GM20431 (cell line): Measurements from ENCODE around the gene FAIM.
"Not testable (repeated sequence)": the region's sequence is repeated elsewhere in the genome, so short reads cannot be mapped to it uniquely, and the experiment has no call there.

Experiments
- in situ Hi-C: fragments of 300-500 bp; cut with MseI, MboI; formaldehyde crosslinking; loops from one replicate; pipeline ENCODE4 v1.15.0; 2020; ENCODE audit warnings: low sequenced_read_pairs; ENCODE audit not compliant: unreplicated experiment

FAIM gene

DNA sequence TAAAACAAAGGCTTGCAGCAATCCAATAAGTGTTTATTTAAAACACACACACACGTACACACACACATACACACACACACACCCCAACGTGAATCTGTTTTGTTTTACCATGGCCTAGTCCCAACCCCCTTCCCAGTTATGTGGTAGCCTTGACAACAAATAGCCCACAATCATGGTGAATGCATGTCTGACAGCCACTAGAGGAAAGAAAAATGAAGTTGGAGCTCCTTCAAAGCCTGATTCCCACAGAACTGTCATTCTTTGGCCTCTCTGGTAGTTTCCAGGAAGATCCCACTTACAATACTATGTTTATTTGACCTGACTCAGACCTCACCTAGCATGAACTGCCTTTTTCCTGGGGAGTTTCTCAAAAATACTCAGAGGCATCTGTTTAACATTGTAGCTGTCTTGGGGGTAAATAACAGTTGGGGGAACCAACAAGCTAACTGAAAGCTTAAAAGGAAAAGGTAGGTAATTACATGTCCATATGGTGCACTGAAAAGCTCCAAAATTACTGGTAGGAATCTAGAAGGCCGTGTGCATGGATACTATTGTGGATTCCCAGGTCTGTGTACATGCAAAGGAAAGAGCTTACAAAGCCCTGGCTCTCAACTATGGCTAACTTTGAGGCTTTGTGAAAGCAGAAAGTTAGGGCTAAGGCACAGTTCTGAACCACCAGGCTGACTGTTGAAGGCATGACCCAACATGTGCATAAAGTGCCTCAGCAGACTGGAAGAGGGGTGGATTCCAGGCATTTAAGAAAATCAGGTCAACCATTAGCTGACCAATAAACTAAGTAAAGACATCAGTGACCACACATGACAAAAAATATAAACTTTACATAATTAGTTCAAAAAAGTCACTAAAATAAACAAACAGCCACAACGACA lies 65.3 kb downstream of the FAIM start:
- in situ Hi-C loops: no loop called here

DNA sequence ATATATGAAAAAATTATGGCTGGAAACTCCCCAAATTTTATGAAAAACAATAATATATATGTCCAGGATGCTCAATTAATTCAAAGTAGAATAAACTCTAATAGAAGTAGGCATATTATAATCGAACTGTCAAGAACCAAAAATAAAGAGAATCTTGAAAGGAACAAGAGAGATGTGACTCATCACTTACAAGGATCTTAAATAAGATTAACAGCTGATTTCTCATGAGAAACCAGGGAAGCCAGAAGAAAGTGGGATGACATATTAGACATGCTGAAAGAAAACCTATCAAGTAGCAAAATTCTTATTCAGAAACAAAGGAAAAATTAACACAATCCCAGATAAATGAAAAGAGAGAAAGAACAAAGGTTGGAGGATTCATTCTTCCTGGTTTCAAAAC lies 66.8 kb downstream of the FAIM start:
- in situ Hi-C loops: no loop called here

DNA sequence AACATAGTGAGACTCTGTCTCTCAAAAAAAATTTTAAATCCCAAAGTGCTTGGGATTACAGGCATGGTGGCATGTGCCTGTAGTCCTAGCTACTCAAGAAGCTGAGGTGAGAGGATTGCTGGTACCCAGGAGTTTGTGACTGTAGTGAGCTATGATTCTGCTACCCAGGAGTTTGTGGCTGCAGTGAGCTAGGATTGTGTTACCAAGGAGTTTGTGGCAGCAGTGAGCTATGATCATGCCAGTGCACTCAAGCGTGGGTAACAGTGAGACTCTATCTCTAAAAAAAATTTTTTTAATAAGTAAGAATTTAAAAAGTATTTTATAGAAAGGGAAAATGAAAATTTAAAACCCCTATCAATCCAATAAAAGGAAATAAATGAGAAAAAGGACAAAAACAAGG lies 69.5 kb downstream of the FAIM start:
- in situ Hi-C loops: no loop called here

DNA sequence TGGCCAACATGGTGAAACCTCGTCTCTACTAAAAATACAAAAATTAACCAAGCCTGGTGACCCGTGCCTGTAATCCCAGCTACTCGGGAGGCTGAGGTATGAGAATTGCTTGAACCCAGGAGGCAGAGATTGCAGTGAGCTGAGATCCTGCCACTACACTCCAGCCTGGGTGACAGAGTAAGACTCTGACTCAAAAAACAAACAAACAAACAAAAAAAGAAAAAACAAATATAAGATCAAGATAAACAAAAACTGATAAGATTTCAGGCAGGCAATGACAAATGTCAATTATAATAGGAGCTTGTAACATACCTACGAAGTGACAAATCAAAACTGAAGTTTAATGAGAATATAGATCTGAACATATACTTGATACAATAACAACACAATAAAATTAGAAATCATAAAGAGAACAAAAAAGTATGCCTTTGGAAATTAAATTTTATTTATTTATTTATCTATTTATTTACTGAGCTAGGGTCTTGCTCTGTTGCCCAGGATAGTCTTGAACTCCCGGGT lies 70.4 kb downstream of the FAIM start:
- in situ Hi-C loops: no loop called here

DNA sequence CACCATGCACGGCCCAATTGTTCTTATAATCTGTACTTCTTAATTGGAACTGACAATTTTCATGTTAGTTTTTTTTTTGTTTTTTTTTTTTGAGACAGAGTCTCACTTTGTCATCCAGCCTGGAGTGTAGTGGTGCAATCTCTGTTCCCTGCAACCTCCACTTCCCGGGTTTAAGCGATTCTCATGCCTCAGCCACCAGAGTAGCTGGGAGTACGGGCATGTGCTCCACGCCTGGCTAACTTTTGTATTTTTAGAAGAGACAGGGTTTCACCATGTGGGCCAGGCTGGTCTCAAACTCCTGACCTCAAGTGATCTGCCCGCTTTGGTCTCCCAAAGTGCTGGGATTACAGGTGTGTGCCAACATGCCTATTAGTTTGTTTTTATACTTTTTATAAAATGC lies 72.4 kb downstream of the FAIM start:
- in situ Hi-C loops: not testable (repeated sequence)

DNA sequence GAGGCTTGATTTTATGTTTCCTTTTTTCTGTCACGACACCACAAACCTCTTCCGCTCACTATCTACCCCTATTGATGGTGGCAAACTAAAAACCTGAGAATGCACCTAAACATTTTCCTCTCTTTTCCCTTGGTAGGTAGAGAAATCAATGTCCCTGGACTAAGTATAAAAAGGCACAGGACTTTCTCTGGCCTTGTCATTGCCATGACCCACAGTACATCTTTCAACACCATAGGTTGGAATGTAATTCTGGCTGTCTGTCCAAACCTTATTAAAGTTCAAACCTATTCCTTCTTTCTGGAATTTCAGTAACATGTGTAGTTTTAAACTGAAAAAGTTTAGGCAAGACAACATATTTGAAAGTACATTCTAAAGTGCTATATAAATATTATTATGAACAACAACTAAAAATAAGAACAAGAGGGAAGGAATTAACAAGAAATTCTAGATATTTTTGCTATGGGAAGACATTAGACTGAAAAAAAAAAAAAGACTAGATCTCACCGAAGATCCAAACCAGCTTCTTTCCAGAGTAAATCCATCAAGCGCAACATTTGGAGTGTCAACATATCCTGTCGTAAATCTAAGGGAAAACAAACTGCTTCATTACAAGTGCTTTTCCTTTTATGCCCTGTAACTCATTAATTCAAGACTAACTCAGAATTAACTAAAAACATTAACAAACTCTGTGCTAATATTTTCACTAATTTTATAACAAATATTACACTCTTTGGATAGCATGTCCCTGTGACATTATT lies 73.1 kb downstream of the FAIM start:
- in situ Hi-C loops: no loop called here

DNA sequence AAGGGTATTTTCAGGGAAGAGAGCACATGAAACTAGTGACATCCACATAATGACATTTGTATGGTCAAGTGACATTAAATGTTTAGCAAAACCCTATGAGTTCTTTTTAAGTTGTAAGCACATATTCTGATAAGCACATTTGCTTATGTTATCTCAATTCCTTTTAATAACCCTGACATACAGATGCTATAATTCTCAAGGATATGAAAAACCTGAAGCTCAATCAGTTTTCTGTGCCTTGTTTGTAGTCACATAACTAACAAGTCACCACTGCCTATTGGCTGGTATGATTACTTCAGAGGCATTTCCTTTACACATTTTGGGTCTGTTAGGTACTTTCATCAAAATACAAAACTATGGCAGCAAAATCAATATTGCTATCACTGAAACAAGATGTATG lies 74.1 kb downstream of the FAIM start:
- in situ Hi-C loops: no loop called here
